ENCODE results near the gene ANKLE2.

The ANKLE2 gene

GRCh38 chr12:132741620-132742019 lies 20.0 kb downstream of the ANKLE2 start:
- no peak for DNase-seq

DNA sequence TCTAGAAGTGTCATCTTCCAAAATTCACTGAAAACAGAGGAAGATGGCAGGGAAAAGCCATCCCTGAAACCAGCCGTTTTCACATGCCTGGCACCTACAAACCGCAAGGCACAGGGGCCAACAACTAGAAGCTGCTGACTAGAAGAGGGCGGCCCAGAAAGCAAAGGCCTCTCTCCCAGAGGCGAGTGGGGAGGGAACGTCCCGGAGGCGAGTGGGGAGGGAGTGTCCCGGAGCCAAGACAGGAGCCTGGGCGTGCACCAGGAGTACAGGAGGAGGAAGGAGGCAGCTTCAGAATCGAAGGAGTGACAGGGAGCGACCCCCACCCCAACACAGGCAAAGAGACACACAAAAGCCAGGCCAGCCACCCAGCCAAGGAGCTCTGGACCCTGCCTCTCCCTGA lies 21.0 kb downstream of the ANKLE2 start:
- no peak for DNase-seq

DNA sequence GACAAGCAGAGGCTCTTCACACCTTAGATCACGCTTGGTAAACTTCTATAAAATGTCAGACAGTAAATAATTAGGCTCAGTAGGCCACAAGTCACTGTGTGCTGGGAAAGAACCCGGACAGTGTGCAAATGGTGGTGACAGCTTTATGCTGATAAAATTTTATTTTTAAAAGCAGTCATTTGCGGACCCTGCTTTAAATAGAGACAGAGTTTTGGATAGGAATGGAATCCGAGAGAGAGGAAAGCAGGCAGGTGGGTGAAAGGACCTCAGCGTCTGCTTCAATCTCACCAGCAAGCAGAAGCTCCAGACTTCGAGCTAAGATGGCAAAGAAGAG lies 21.4 kb downstream of the ANKLE2 start:
- DNase-seq, result no peak

DNA sequence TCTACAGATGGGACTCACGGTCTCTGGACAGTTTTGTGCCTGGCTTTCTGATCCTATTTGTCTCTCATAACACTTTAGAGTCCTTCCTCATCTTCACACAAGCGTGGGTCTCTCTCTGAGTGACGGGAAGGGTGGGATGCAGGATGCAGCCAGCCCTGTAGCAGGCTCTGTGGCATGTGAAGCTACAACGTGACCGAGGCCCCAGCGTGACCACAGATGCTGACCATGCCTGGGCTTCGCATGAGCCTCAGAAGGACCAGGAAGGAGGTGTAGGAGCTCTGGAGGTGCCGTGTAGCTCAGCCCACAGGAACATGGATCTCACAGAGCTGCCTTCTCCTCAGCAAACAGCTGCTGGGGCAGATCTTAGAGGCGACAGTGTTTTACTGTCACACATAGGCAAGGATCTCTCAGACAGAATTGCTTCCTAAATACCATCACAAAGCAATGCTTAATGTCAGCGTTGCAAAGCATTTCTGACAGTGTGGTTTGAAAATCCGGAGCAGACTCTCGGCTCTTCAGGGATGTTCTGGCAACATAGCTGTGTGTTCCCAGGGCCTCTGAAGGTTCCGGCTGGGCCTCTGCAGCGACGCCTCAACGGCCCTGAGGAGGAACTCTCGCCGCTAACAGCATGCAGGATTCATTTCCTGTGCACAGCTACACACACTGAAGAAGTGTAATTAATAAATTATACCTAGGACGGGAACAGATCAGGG lies 21.9 kb downstream of the ANKLE2 start:
- DNase-seq, result no peak

DNA sequence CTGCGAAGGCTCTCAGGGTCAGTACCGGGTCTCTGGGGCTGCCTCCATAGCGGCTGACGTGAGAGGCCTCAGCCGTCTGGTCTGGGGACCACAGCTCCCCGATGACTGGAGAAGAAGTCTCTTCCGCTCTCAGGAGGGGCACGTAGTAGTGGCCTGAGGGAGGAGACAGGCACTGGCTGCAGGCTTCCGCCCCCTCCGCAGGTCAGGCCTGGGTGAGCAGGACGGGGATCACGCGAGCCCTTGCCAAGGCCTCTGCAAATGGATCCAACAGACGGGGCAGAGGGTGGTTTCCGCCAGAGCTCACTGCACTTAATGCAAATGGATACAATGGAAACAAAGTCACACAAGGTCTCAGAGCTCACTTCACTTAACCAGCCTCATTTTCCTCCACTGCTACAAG lies 24.7 kb downstream of the ANKLE2 start:
- no peak for DNase-seq

DNA sequence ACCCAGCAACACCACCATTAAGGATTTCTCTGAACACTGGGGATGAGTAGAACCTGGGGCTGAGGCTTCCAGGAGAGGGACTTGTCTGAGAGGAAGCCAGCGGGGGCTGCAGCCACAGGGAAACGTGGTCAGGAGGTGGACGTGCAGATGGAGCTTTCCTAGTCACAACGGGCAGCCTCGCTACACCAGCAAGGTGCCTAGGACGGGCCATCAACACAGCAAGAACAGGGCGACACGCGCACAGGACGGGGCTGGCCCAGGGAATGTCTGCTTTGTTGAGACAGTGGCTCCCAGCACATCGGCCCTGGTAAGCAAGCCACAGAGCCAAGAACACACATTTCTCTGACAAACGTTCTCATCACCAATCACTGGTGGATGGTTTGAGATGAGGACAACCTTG lies 25.3 kb downstream of the ANKLE2 start:
- no peak for DNase-seq

- no peak for DNase-seq
Measured at GRCh38 chr12:132735496-132735895, 26.1 kb downstream of the ANKLE2 start.

- no peak for DNase-seq
Measured at GRCh38 chr12:132734206-132734605, 27.4 kb downstream of the ANKLE2 start.

GRCh38 chr12:132731574-132731973 lies 30.1 kb downstream of the ANKLE2 start:
- DNase-seq, result no peak

GRCh38 chr12:132730353-132730752 lies 31.3 kb downstream of the ANKLE2 start:
- no peak for DNase-seq

GRCh38 chr12:132729541-132730320 lies 31.9 kb downstream of the ANKLE2 start:
- DNase-seq, result no peak

GRCh38 chr12:132728502-132728901 lies 33.1 kb downstream of the ANKLE2 start:
- no peak for DNase-seq

DNA sequence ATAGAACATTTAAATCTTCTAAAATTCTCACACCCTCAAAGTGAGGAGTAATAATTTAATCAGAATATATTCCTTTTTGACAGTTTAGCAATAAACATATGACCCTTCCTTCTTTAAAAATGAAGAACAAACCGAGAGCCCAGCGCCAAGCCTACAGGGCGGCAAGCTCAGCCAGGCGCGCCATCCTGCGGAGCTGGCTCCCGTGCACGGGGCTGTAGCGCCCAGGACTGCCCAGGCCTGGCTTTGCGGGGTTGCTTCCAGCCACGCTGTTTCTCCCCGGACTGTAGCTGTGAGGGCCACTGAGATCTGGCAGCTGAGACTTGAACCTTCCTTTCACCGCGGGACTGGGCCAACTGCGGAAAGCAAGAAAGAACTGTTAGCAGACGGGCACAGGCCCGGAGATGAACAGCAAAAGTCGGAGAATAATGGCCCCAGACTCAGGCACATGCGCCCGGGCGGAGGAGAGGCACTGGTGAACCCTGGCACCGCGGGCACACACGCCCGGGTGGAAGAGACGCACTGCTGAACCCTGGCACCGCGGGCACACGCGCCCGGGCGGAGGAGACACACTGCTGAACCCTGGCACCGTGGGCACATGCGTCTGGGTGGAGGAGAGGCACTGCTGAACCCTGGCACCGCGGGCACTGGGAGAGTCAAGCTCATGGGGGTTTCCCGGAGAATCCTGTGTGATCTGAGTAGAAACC lies 34.4 kb downstream of the ANKLE2 start:
- no peak for DNase-seq

DNA sequence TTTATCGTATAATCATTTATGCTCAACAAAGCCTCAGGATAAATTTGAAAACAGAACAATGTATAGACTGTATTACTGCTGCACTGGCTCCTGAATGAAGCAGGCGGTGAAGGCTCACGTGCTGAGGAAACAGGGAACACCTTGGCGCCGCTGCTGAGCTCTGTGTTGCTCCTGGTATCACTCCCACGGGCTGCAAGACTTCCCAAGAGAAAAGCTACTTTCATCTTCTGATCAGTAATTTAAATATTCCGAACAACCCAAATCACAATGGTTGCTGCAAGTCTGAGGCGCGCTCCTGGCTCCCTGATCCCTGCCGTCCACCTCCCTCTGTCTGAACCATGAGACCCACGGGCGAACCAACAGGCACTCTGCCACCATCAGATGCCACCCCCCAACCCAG lies 35.2 kb downstream of the ANKLE2 start:
- no peak for DNase-seq

GRCh38 chr12:132724506-132725241 lies 37.0 kb downstream of the ANKLE2 start:
- no peak for DNase-seq

GRCh38 chr12:132723764-132724140 lies 37.9 kb downstream of the ANKLE2 start:
- no peak for DNase-seq

GRCh38 chr12:132723015-132723763 lies 38.4 kb downstream of the ANKLE2 start:
- DNase-seq, result no peak

GRCh38 chr12:132720606-132721345 lies 40.9 kb downstream of the ANKLE2 start:
- DNase-seq, result no peak

GRCh38 chr12:132719954-132720324 lies 41.7 kb downstream of the ANKLE2 start:
- DNase-seq, result no peak

DNA sequence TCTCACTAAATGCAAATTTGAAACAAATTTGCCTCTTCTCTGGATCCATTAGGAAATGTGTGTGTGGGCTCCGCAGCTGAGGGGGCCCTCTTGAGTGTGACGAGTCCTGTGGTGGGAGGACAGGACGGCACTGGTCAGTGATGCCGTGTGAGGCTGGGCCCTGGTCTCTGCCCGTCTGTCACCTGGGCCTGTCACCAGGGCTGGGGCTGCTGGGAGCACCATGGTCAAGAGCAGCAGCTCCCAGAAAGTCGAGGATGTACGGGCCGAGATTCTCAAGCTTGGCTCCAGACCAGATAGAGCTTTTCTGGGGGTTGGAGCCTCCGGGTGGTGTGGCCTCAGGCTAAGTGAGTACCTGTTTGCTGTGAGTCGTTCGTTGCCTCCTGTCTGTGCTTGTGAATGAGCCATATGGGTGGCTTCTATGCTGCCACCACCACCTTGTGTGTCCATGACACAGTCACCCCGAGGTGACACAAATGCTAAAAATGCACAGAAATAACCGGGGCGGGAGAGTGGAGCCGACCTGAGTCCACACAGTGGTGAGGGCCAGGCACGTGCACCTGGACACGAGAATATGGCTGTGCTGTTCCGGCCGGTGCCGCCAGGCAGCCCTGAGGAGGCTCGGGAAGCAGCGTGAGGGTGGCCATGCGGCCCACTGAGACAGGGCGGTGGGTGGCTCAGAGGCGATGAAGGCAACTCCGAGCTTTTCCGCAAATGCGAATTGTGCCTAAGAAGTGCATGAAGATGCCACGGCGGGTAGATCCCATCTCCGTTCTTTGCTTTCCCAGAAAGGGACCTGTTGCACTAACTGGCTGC lies 42.3 kb downstream of the ANKLE2 start:
- no peak for DNase-seq

DNA sequence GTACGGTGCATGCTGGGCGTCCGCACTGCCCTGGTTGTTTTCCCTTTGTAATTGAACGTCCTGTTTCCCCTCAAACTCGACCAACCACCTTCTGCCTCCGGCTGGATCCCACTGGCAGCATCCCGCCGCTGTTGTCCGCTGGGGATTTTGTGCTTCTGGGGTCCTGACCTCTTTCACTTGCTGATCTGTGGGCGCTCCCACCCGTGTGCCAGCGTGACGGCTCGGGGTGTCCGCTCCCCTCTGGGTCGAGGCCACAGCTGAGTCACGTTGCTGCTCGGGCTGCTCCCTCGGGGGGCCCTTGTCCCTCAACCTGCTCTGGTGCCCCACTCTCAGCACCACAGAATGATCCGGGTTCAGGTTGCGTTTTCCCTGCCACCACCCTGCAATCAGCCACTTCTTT lies 43.0 kb downstream of the ANKLE2 start:
- DNase-seq, result no peak
